ENCODE measurements around the gene MAB21L1. TPM values are rescaled to one million over a fixed set of nuclear protein-coding genes. Genes with fewer than 3 reads are reported as not detected.

The MAB21L1 gene
- total RNA-seq, 3 donors from 2014 or later (not counting 1 experiment from before 2014, with no cell fraction given), result 0.20 TPM; not detected in 2

GRCh38 chr13:35489050-35489449 is 12.6 kb upstream of the MAB21L1 start:
- H3K9me3 ChIP-seq (ENCODE audit: control insufficient read depth, insufficient read depth, low read length), result no peaks in the 10 kb centered on the region
- H3K36me3 Mint-ChIP-seq, result peaks cover 16% of the 10 kb centered on the region
- no peak overlapping the region for H3K4me3 Mint-ChIP-seq
- DNase-seq (no peak), ATAC-seq (no peak)
- no peak overlapping the region for H3K27ac Mint-ChIP-seq
- 90% methylated on average over 3 of the region's 4 CpGs for WGBS (ENCODE audit: insufficient coverage)
- no peaks in the 10 kb centered on the region for H3K36me3 ChIP-seq (ENCODE audit: control insufficient read depth, insufficient read depth, low read length)
- H3K9me3 Mint-ChIP-seq, result no peaks in the 10 kb centered on the region
- H3K27me3 Mint-ChIP-seq (ENCODE audit: low read depth in 2 of 2), result peaks cover 15 to 49% of the 10 kb centered on the region in 2 donors
- no peak overlapping the region for H3K4me3 ChIP-seq (ENCODE audit: low read length)
- no peaks in the 10 kb centered on the region for H3K4me1 ChIP-seq (ENCODE audit: control insufficient read depth, insufficient read depth, low read length)
- intact Hi-C loops (cut with micrococcal nuclease), result no loop called here
- H3K27me3 ChIP-seq (ENCODE audit: control insufficient read depth, insufficient read depth, low read length), result no peaks in the 10 kb centered on the region
- no peaks in the 10 kb centered on the region for H3K4me1 Mint-ChIP-seq
- no peak overlapping the region for H3K27ac ChIP-seq (ENCODE audit: low read length)
- no peak for TF ChIP-seq CTCF (IDR thresholded peaks at IDR 0.05)

GRCh38 chr13:35485424-35485823 is 8.9 kb upstream of the MAB21L1 start:
- ATAC-seq (no peak), DNase-seq (no peak)
- Mint-ChIP-seq H3K4me1 (no peaks in the 10 kb centered on the region), H3K27ac (no peak overlapping the region), H3K36me3 (no peaks in the 10 kb centered on the region), H3K9me3 (no peaks in the 10 kb centered on the region), H3K4me3 (no peak overlapping the region), H3K27me3 (ENCODE audit: low read depth in 2 of 2) (peaks cover 21 to 35% of the 10 kb centered on the region in 2 donors)
- Histone ChIP-seq H3K36me3 (ENCODE audit: control insufficient read depth, insufficient read depth, low read length) (no peaks in the 10 kb centered on the region), H3K4me3 (ENCODE audit: low read length) (no peak overlapping the region), H3K4me1 (ENCODE audit: control insufficient read depth, insufficient read depth, low read length) (no peaks in the 10 kb centered on the region), H3K9me3 (ENCODE audit: control insufficient read depth, insufficient read depth, low read length) (no peaks in the 10 kb centered on the region), H3K27ac (ENCODE audit: low read length) (no peak overlapping the region), H3K27me3 (ENCODE audit: control insufficient read depth, insufficient read depth, low read length) (peaks cover 13% of the 10 kb centered on the region)
- WGBS (ENCODE audit: insufficient coverage), result 90% methylated on average over 3 of the region's 3 CpGs
- intact Hi-C loops (cut with micrococcal nuclease), result no loop called here
- no peak for TF ChIP-seq CTCF (IDR thresholded peaks at IDR 0.05)

DNA sequence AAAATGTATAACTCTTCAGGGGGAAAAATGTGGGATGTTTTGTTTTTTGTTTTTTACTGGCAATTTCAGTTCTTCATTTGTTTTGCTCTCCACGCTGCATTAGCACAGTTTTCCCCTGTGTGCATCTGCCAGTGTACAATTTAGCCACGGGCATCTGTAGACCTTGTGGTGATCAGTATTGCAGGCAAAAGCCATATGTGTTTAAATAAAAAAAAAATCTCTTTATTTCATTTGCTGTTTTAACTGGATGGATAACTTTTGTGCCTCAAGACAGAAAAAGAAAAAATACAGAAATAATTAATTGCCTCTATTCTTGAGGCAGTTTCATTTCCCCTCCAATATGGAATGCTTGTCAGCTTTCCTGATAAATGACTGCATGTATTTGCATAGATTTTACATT is 7.9 kb upstream of the MAB21L1 start:
- no peak overlapping the region for H3K27ac ChIP-seq (ENCODE audit: low read length)
- no peaks in the 10 kb centered on the region for H3K36me3 Mint-ChIP-seq
- DNase-seq (no peak), ATAC-seq (no peak)
- peaks cover 26 to 36% of the 10 kb centered on the region in 2 donors for H3K27me3 Mint-ChIP-seq (ENCODE audit: low read depth in 2 of 2)
- H3K4me1 ChIP-seq (ENCODE audit: control insufficient read depth, insufficient read depth, low read length), result no peaks in the 10 kb centered on the region
- H3K4me3 Mint-ChIP-seq, result no peak overlapping the region
- no peak overlapping the region for H3K27ac Mint-ChIP-seq
- no peaks in the 10 kb centered on the region for H3K36me3 ChIP-seq (ENCODE audit: control insufficient read depth, insufficient read depth, low read length)
- TF ChIP-seq CTCF (IDR thresholded peaks at IDR 0.05), result no peak
- H3K4me3 ChIP-seq (ENCODE audit: low read length), result no peak overlapping the region
- H3K9me3 ChIP-seq (ENCODE audit: control insufficient read depth, insufficient read depth, low read length), result no peaks in the 10 kb centered on the region
- H3K4me1 Mint-ChIP-seq, result no peaks in the 10 kb centered on the region
- 95% methylated on average over 2 of the region's 2 CpGs for WGBS (ENCODE audit: insufficient coverage)
- H3K27me3 ChIP-seq (ENCODE audit: control insufficient read depth, insufficient read depth, low read length), result peaks cover 18% of the 10 kb centered on the region
- intact Hi-C loops (cut with micrococcal nuclease), result no loop called here
- H3K9me3 Mint-ChIP-seq, result no peaks in the 10 kb centered on the region

- Mint-ChIP-seq H3K4me3 (no peak overlapping the region), H3K36me3 (no peaks in the 10 kb centered on the region), H3K27ac (no peak overlapping the region), H3K4me1 (peaks cover 1 to 2% of the 10 kb centered on the region in 2 donors), H3K27me3 (ENCODE audit: low read depth in 2 of 2) (peaks cover 30 to 38% of the 10 kb centered on the region in 2 donors), H3K9me3 (no peaks in the 10 kb centered on the region)
- intact Hi-C loops (cut with micrococcal nuclease), result no loop called here
- WGBS (ENCODE audit: insufficient coverage), result 94% methylated on average over 1 of the region's 3 CpGs
- no peaks in the 10 kb centered on the region for H3K9me3 ChIP-seq (ENCODE audit: control insufficient read depth, insufficient read depth, low read length)
- H3K4me1 ChIP-seq (ENCODE audit: control insufficient read depth, insufficient read depth, low read length), result peaks cover 2% of the 10 kb centered on the region
- DNase-seq, result no peak
- TF ChIP-seq CTCF (IDR thresholded peaks at IDR 0.05), result no peak
- no peak overlapping the region for H3K4me3 ChIP-seq (ENCODE audit: low read length)
- H3K36me3 ChIP-seq (ENCODE audit: control insufficient read depth, insufficient read depth, low read length), result no peaks in the 10 kb centered on the region
- H3K27ac ChIP-seq (ENCODE audit: low read length), result no peak overlapping the region
- peaks cover 24% of the 10 kb centered on the region for H3K27me3 ChIP-seq (ENCODE audit: control insufficient read depth, insufficient read depth, low read length)
- no peak for ATAC-seq
These were observed 7.3 kb upstream of the MAB21L1 start for GRCh38 chr13:35483761-35484160.
